ENCODE data around the gene RTEL1.

Gene RTEL1

GRCh38 chr20:63690003-63690897 lies 32.1 kb downstream of the RTEL1 start:
- no peak for DNase-seq (ENCODE audit: low read depth in 2 of 2)

- DNase-seq (ENCODE audit: low read depth in 2 of 2) = no peak
Measured at GRCh38 chr20:63690898-63691710, 33.0 kb downstream of the RTEL1 start.

GRCh38 chr20:63691711-63692435 lies 33.8 kb downstream of the RTEL1 start:
- DNase-seq (ENCODE audit: low read depth in 2 of 2) = no peak

- DNase-seq (ENCODE audit: low read depth in 2 of 2) = no peak
Measured at GRCh38 chr20:63692436-63693082, 34.4 kb downstream of the RTEL1 start.

GRCh38 chr20:63693083-63693732 lies 35.1 kb downstream of the RTEL1 start:
- DNase-seq (ENCODE audit: low read depth in 2 of 2) = no peak

GRCh38 chr20:63693733-63694583 lies 35.8 kb downstream of the RTEL1 start:
- no peak for DNase-seq (ENCODE audit: low read depth in 2 of 2)

GRCh38 chr20:63694584-63695423 lies 36.7 kb downstream of the RTEL1 start:
- no peak for DNase-seq (ENCODE audit: low read depth in 2 of 2)

- no peak for DNase-seq (ENCODE audit: low read depth in 2 of 2)
Measured at GRCh38 chr20:63695424-63696305, 37.6 kb downstream of the RTEL1 start.

- no peak for DNase-seq (ENCODE audit: low read depth in 2 of 2)
Measured at GRCh38 chr20:63696306-63696627, 38.2 kb downstream of the RTEL1 start.

GRCh38 chr20:63696628-63697356 lies 38.7 kb downstream of the RTEL1 start, which contains the start of gene TNFRSF6B:
TNFRSF6B (plus strand) TSS chr20:63696652; CDS start chr20:63696768, 116 bp downstream.
- no peak for DNase-seq (ENCODE audit: low read depth in 2 of 2)

- no peak for DNase-seq (ENCODE audit: low read depth in 2 of 2)
Measured at GRCh38 chr20:63697357-63697867, 39.3 kb downstream of the RTEL1 start.

GRCh38 chr20:63697868-63698545 lies 39.9 kb downstream of the RTEL1 start:
- DNase-seq (ENCODE audit: low read depth in 2 of 2) = no peak

- no peak for DNase-seq (ENCODE audit: low read depth in 2 of 2)
Measured at GRCh38 chr20:63698739-63699465, 40.8 kb downstream of the RTEL1 start.

GRCh38 chr20:63699466-63700198 lies 41.5 kb downstream of the RTEL1 start:
- DNase-seq (ENCODE audit: low read depth in 2 of 2) = no peak
